K562 (cell line): ENCODE data around the gene CPSF2. TPM values are rescaled to one million over a fixed set of nuclear protein-coding genes. Genes with fewer than 3 reads are reported as not detected.
A peak's percentile ranks its signal among the peaks of the same experiment; 100 is the strongest.

Experiments
- ATAC-seq: fragments of 200-7000 bp; cut with Tn5 transposase; 3 replicates; pipeline ENCODE4 v1.9.1; 2020; ENCODE audit warnings: moderate library complexity
- BruUV-seq: library from RNA; stranded (reverse); fragments of 400-500 nt; replicated peaks from 2 replicates; lab custom pipeline; 2021; lab: Mats Ljungman, UMichigan
- CTCF ChIA-PET: fragments of 300-600 bp; formaldehyde crosslinking; extraction: SDS; loops from one replicate; lab custom pipeline; 2021; ENCODE audit warnings: low intra/inter-chr PET ratio; lab: Yijun Ruan, JAX
- POLR2A ChIA-PET: fragments of 300-600, 350-650 bp; sonication (Branson Sonifier 250); formaldehyde crosslinking; extraction: SDS; loops from one replicate; lab custom pipeline; 2021; ENCODE audit warnings: antibody characterized with exemption, inconsistent platforms; lab: Yijun Ruan, JAX
- DNase-seq, 4 experiments: peaks; one replicate each; pipeline versions ENCODE4 v3.0.0 to v3.0.0-alpha.2; 2011 to 2018; ENCODE audit warnings: low spot score in 3 of 4, mixed read lengths in 3 of 4; ENCODE audit errors: extremely low read depth in 1 of 4
- FAIRE-seq: peaks from 2 replicates; lab custom pipeline; 2011; peaks lifted over from hg19 to GRCh38; lab: Jason Lieb, UNC
- H2AFZ ChIP-seq: 2 replicates; pipeline ENCODE4 v1.6.0; 2011; ENCODE audit warnings: low read depth, low read length, control low read depth, inconsistent platforms
- H3K27ac ChIP-seq: fragments of 200-600 bp; 3 replicates; pipeline ENCODE4 v1.8.0; 2011; ENCODE audit warnings: low read depth, mild to moderate bottlenecking, control low read depth, inconsistent platforms, low read length, moderate library complexity, mixed read lengths; ENCODE audit errors: extremely low read depth
- H3K27me3 ChIP-seq, 2 experiments: fragments of 300-600 bp in 1 of 2; 2 replicates in 1 of 2; 3 replicates in 1 of 2; pipeline versions ENCODE4 v1.6.0 to v1.8.0; 2011; ENCODE audit warnings: inconsistent platforms in 2 of 2, low read length in 2 of 2, mild to moderate bottlenecking in 1 of 2, mixed read lengths in 1 of 2, moderate library complexity in 1 of 2; ENCODE audit not compliant: control insufficient read depth in 2 of 2, insufficient read depth in 2 of 2
- H3K36me3 ChIP-seq: fragments of 300-600 bp; 3 replicates; pipeline ENCODE4 v1.8.0; 2011; ENCODE audit warnings: mild to moderate bottlenecking, low read length, inconsistent platforms; ENCODE audit not compliant: control insufficient read depth, insufficient read depth
- H3K4me1 ChIP-seq, 2 experiments: fragments of 200-600 bp in 1 of 2; replicated peaks in 1 of 2; 2 replicates in 1 of 2; 3 replicates in 1 of 2; pipeline versions ENCODE4 v1.5.1 to v1.8.0; 2011; ENCODE audit warnings: inconsistent platforms in 2 of 2, low read length in 2 of 2, mild to moderate bottlenecking in 1 of 2, mixed read lengths in 1 of 2, moderate library complexity in 1 of 2; ENCODE audit not compliant: control insufficient read depth in 2 of 2, insufficient read depth in 2 of 2
- H3K4me2 ChIP-seq: 2 replicates; pipeline ENCODE4 v1.6.1; 2011; ENCODE audit warnings: low read length, control low read depth, inconsistent platforms, mixed read lengths; ENCODE audit not compliant: insufficient read depth
- H3K4me3 ChIP-seq: fragments of 200-600 bp; sonication (generic), shearing (Covaris generic); 2 replicates; pipeline ENCODE4 v1.5.1; 2016; ENCODE audit warnings: control low read depth, inconsistent platforms
- H3K79me2 ChIP-seq: fragments of 200-600 bp; 3 replicates; pipeline ENCODE4 v1.8.0; 2011; ENCODE audit warnings: low read length, inconsistent platforms; ENCODE audit not compliant: control insufficient read depth, insufficient read depth
- H3K9ac ChIP-seq, 2 experiments: 2 replicates each; pipeline versions ENCODE4 v1.6.0 to v1.6.1; 2011; ENCODE audit warnings: low read depth in 2 of 2, low read length in 2 of 2, control low read depth in 1 of 2, inconsistent platforms in 1 of 2, mild to moderate bottlenecking in 1 of 2, mixed read lengths in 1 of 2; ENCODE audit not compliant: insufficient read depth in 1 of 2
- H3K9me1 ChIP-seq: one replicate; pipeline ENCODE4 v1.6.0; 2011; ENCODE audit warnings: inconsistent platforms, mild to moderate bottlenecking, low read length, moderate library complexity; ENCODE audit not compliant: control insufficient read depth, insufficient read depth
- H3K9me3 ChIP-seq: replicated peaks from 2 replicates; pipeline ENCODE4 v1.5.1; 2011; ENCODE audit warnings: low read depth, low read length, inconsistent platforms; ENCODE audit not compliant: control insufficient read depth, insufficient read depth
- H4K20me1 ChIP-seq: replicated peaks from 2 replicates; pipeline ENCODE4 v1.6.1; 2011; ENCODE audit warnings: low read length, inconsistent platforms, mixed read lengths; ENCODE audit not compliant: control insufficient read depth, insufficient read depth
- CTCF ChIP-seq, 3 experiments: IDR thresholded peaks in 2 of 3; conservative IDR thresholded peaks in 1 of 3; 2 replicates each; pipeline ENCODE4 v1.5.1; 2011 to 2012; ENCODE audit warnings: low read length in 3 of 3, mild to moderate bottlenecking in 3 of 3, control low read depth in 2 of 3, improper control_type of control experiment in 1 of 3, inconsistent platforms in 1 of 3, low read depth in 1 of 3, mixed read lengths in 1 of 3, moderate library complexity in 1 of 3; ENCODE audit not compliant: insufficient read depth in 2 of 3
- POLR2A ChIP-seq: fragments of 450-650 bp; conservative IDR thresholded peaks from 2 replicates; pipeline ENCODE4 v1.6.1; 2016
- RCOR1 ChIP-seq, 2 experiments: IDR thresholded peaks; 2 replicates each; pipeline ENCODE4 v1.6.1; 2012; ENCODE audit warnings: low read depth in 2 of 2, low read length in 2 of 2, borderline replicate concordance in 1 of 2, improper control_type of control experiment in 1 of 2
- WGBS: fragments of 100-300 bp; shearing (Covaris generic); methylation state at CpG from one replicate; pipeline ENCODE4 v1.1.6; 2016; ENCODE audit warnings: low coverage, mixed read lengths; ENCODE audit not compliant: insufficient coverage; ENCODE audit errors: missing lambda C conversion rate; 5-methylcytosine and 5-hydroxymethylcytosine counted together
- in situ Hi-C: fragments of 300-500 bp; cut with MboI; formaldehyde crosslinking; loops from 4 replicates; pipeline ENCODE4 v1.15.0; 2018; ENCODE audit warnings: inconsistent platforms, mixed read lengths
- intact Hi-C: fragments of 100-400 bp; cut with micrococcal nuclease; formaldehyde crosslinking; loops from 2 replicates; pipeline ENCODE4 v1.14.2; 2022
- polyA plus RNA-seq, 8 experiments: library from polyadenylated mRNA; depleted of rRNA in 4 of 8; stranded (reverse) in 5 of 8; unstranded in 3 of 8; fragments of >200 nt; fragmentation: Nextera tagmentation in 2 of 8; fragmentation: Illumina TruSeq in 1 of 8; extraction: Ambion mirVana in 2 of 8; extraction: Trizol in 1 of 8; gene quantifications; 2 replicates each; pipeline versions ENCODE4 v1.2.1 to v1.2.3, GENCODE V29; 2011 to 2014; ENCODE audit warnings: inconsistent platforms in 1 of 8, missing spikeins in 1 of 8
- total RNA-seq, 7 experiments: library from RNA; depleted of rRNA in 6 of 7; stranded (reverse); fragments of >200 nt in 6 of 7; fragmentation: Illumina TruSeq in 2 of 7; extraction: Trizol in 2 of 7; gene quantifications; 2 replicates each; pipeline versions ENCODE4 v1.2.1 to v1.2.3, GENCODE V29; 2011 to 2021; ENCODE audit warnings: low replicate concordance in 1 of 7
- TF ChIP-seq, protein P1 (sequence below): fragments of 450-650 bp; IDR thresholded peaks from 2 replicates; pipeline ENCODE4 v1.6.1; 2018; ENCODE audit not compliant: partially characterized antibody

Gene CPSF2
- total and polyA plus RNA-seq, 9 of the 15 experiments (the other 6 are each of a cell fraction or from before 2014, with no cell fraction given) = 20.8 to 71.3 (median 49.0) TPM

- H4K20me1 ChIP-seq = no peaks in the 10 kb centered on the region
- H3K4me1 ChIP-seq = no peaks in the 10 kb centered on the region
- CTCF ChIA-PET = no interaction called here
- H3K27ac ChIP-seq = no peak overlapping the region
- H3K9me3 ChIP-seq = no peaks in the 10 kb centered on the region
- peaks cover 5% of the 10 kb centered on the region; the same call in 1 of the 3 replicates for H3K36me3 ChIP-seq
- no peaks in the 10 kb centered on the region for H3K27me3 ChIP-seq
- H3K9me1 ChIP-seq = no peaks in the 10 kb centered on the region
- H3K4me3 ChIP-seq = no peak overlapping the region
- no peak overlapping the region for H3K4me2 ChIP-seq
- 8% methylated on average over 1 of the region's 1 CpG for WGBS
- no TSS peak for BruUV-seq
- intact Hi-C loops = no loop called here
- TF ChIP-seq POLR2A (no peak), CTCF (IDR thresholded peaks at IDR 0.05 in 2 of 3, conservative IDR thresholded peaks at IDR 0.05 in 1 of 3; ENCODE audit: insufficient read depth in 2 of 3, low read depth in 1 of 3, low read length in 3 of 3) (peak in 1 of 3 experiments; percentile 24; a peak in 2 of 6 replicates)
- H3K79me2 ChIP-seq = peaks cover under 1% of the 10 kb centered on the region; the same call in 1 of the 3 replicates
- POLR2A ChIA-PET = no interaction called here
- ATAC-seq (0 out of 3 replicates have a peak, but pooled peaks have one; percentile 39), DNase-seq (no peak), FAIRE-seq (no peak)
- in situ Hi-C loops = no loop called here
- no peak overlapping the region for H3K9ac ChIP-seq
- H2AFZ ChIP-seq = no peak overlapping the region
Observed at GRCh38 chr14:92093320-92093719, 28.4 kb upstream of the CPSF2 start.

GRCh38 chr14:92099802-92100201, 22.0 kb upstream of the CPSF2 start:
- intact Hi-C loops = no loop called here
- FAIRE-seq = peak; percentile 11
- in situ Hi-C loops = no loop called here
- Histone ChIP-seq H3K4me1 (no peaks in the 10 kb centered on the region; a peak in 2 of 5 replicates), H4K20me1 (no peaks in the 10 kb centered on the region), H3K9me3 (no peaks in the 10 kb centered on the region), H3K9me1 (no peaks in the 10 kb centered on the region), H2AFZ (no peak overlapping the region), H3K79me2 (peaks cover 42% of the 10 kb centered on the region), H3K27ac (no peak overlapping the region), H3K27me3 (no peaks in the 10 kb centered on the region), H3K9ac (no peak overlapping the region), H3K4me2 (no peak overlapping the region), H3K36me3 (no peaks in the 10 kb centered on the region), H3K4me3 (no peak overlapping the region)
- POLR2A ChIA-PET = interaction anchor here (1.4 to 1.9 kb wide), 2 partner anchors 10 to 11 kb away, joined by 3 to 7 read pairs; no protein-coding TSS in a partner anchor
- no peak for ATAC-seq
- CTCF ChIA-PET = no interaction called here
- no peak for DNase-seq
- no TSS peak for BruUV-seq
- TF ChIP-seq, protein P1, sequence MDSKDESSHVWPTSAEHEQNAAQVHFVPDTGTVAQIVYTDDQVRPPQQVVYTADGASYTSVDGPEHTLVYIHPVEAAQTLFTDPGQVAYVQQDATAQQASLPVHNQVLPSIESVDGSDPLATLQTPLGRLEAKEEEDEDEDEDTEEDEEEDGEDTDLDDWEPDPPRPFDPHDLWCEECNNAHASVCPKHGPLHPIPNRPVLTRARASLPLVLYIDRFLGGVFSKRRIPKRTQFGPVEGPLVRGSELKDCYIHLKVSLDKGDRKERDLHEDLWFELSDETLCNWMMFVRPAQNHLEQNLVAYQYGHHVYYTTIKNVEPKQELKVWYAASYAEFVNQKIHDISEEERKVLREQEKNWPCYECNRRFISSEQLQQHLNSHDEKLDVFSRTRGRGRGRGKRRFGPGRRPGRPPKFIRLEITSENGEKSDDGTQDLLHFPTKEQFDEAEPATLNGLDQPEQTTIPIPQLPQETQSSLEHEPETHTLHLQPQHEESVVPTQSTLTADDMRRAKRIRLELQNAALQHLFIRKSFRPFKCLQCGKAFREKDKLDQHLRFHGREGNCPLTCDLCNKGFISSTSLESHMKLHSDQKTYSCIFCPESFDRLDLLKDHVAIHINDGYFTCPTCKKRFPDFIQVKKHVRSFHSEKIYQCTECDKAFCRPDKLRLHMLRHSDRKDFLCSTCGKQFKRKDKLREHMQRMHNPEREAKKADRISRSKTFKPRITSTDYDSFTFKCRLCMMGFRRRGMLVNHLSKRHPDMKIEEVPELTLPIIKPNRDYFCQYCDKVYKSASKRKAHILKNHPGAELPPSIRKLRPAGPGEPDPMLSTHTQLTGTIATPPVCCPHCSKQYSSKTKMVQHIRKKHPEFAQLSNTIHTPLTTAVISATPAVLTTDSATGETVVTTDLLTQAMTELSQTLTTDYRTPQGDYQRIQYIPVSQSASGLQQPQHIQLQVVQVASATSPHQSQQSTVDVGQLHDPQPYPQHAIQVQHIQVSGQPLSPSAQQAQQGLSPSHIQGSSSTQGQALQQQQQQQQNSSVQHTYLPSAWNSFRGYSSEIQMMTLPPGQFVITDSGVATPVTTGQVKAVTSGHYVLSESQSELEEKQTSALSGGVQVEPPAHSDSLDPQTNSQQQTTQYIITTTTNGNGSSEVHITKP = peak; percentile 47
- TF ChIP-seq RCOR1 (IDR thresholded peaks at IDR 0.05; ENCODE audit: borderline replicate concordance in 1 of 2, low read depth in 2 of 2, low read length in 2 of 2) = no peak
